ENCODE measurements around the gene CNOT8. TPM values are rescaled to one million over a fixed set of nuclear protein-coding genes. Genes with fewer than 3 reads are reported as not detected.

Gene CNOT8
- total and polyA plus RNA-seq, 9 of the 15 experiments (the other 6 are each of a cell fraction or from before 2014, with no cell fraction given), result 15.2 to 68.9 (median 52.1) TPM

GRCh38 chr5:154840435-154841272 lies 17.8 kb upstream of the CNOT8 start (continued):
- TF ChIP-seq ZNF277 (CRISPR knock-in tag; IDR thresholded peaks at IDR 0.05; ENCODE audit: borderline replicate concordance) (no peak), SLC30A9 (CRISPR knock-in tag; IDR thresholded peaks at IDR 0.05) (no peak), ZNF324 (CRISPR knock-in tag; IDR thresholded peaks at IDR 0.05) (no peak), CHD4 (IDR thresholded peaks at IDR 0.05; ENCODE audit: insufficient read depth, insufficient replicate concordance, low read depth, low read length, poor library complexity, severe bottlenecking) (no peak), ZNF551 (CRISPR knock-in tag; IDR thresholded peaks at IDR 0.05) (no peak), RBM39 (optimal IDR thresholded peaks at IDR 0.05; ENCODE audit: low read depth, low read length) (no peak), ADNP (tag; IDR thresholded peaks at IDR 0.05) (peak; percentile 35; the same call in 1 of the 2 replicates), RNF219 (CRISPR knock-in tag; IDR thresholded peaks at IDR 0.05) (no peak), EGR1 (conservative IDR thresholded peaks at IDR 0.05) (no peak), E2F4 (CRISPR knock-in tag; IDR thresholded peaks at IDR 0.05; ENCODE audit: low read depth) (no peak), SIN3A (IDR thresholded peaks at IDR 0.05; ENCODE audit: borderline replicate concordance in 2 of 2, control insufficient read depth in 1 of 2, low read depth in 2 of 2, low read length in 2 of 2) (no peak), RERE (CRISPR knock-in tag; IDR thresholded peaks at IDR 0.05; ENCODE audit: borderline replicate concordance) (no peak), TCFL5 (CRISPR knock-in tag; conservative IDR thresholded peaks at IDR 0.05) (no peak), ZKSCAN1 (IDR thresholded peaks at IDR 0.05; ENCODE audit: low read depth, low read length) (0 out of 2 replicates have a peak, but pooled peaks have one; percentile 63), TEAD4 (IDR thresholded peaks at IDR 0.05; ENCODE audit: low read length) (peak; percentile 95), TEAD4 (CRISPR knock-in tag; IDR thresholded peaks at IDR 0.05; ENCODE audit: borderline replicate concordance) (no peak), ELF4 (CRISPR knock-in tag; IDR thresholded peaks at IDR 0.05) (no peak)
